Uterus (tissue), 2 donors: ENCODE measurements around the gene RAB3D.

Source experiments
- CTCF ChIP-seq, 4 experiments: fragments of 200-600 bp in 2 of 4; fragments of 450-650 bp in 2 of 4; sonication (generic) in 2 of 4; IDR thresholded peaks; one replicate each; pipeline ENCODE4 v1.5.1; 2016 to 2019; ENCODE audit warnings: antibody characterized with exemption in 4 of 4, mild to moderate bottlenecking in 2 of 4, moderate library complexity in 1 of 4
- POLR2A ChIP-seq, 2 donors: fragments of 450-650 bp; IDR thresholded peaks; one replicate each; pipeline ENCODE4 v1.6.1; 2016; ENCODE audit warnings: antibody characterized with exemption in 2 of 2, mild to moderate bottlenecking in 1 of 2, moderate library complexity in 1 of 2

DNA sequence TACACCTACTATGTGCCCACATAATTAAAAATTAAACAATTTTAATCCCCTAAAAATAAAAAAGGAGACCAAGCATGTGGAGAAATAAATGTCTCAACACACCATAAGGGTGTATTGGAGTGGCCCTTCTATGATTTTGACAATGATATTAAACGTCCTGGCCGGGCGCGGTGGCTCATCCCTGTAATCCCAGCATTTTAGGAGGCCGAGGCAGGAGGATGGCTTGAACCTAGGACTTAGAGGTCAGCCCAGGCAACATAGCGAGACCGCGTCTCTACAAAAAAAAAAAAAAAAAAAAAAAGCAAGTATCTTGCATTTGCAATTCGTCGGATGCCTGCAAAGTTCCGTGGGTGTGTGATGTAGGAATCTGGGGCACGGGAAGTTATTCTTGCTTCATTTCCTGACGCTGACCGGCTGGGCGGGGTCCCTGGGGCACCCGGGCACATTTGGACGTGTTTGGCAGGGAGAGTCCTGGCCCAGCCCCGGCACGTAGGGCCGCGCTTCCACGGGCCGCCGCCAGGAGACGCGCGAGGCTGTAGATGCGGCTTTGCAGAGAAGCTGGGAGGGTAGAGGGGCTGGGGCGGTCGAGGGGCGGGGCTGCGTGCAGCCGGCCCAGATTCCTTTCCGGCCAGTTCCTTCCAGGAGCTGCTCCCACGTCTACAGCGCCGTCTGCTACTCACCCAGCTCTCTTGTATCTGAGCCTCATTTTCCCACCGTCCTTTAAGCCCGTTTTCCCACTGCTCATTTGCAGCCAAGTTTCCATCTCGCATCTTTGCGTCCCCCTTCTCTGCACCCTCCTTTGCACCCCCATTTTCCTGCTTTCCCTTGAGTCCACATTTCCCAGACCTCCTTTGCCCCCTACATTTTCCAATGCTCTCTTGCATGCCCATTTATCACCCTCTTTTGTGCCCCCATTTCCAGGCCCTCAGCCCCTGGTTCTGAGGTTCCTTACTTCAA is 45.7 kb downstream of the RAB3D start:
- peak; percentile 99 for TF ChIP-seq CTCF (IDR thresholded peaks at IDR 0.05)
- TF ChIP-seq POLR2A (IDR thresholded peaks at IDR 0.05): peak in 1 of 2 donors; percentile 27
